Measurements from ENCODE around the gene ZHX3.
"Not testable (repeated sequence)": the region's sequence is repeated elsewhere in the genome, so short reads cannot be mapped to it uniquely, and the experiment has no call there.

Gene ZHX3

DNA sequence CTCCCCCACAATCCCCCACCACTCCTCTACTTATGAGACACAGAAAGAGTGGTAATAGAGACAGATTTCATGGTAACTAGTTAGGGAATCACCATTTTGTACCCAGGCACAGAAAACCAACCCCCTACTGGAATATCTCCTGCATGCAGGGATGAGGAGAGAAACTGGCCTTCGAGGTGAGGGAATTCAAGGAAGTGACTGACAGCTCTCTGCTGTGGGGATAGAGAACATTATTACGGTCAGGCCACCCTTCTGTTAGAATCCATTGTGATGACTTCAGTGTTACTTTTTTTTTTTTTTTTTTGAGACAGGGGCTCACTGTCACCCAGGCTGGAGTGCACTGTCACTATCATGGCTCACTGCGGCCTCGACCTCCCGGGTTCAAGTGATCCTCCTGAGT lies 9.6 kb upstream of the ZHX3 start:
- H3K9me3 Mint-ChIP-seq, result no peaks in the 10 kb centered on the region
- no peaks in the 10 kb centered on the region for H3K36me3 Mint-ChIP-seq
- H3K4me1 Mint-ChIP-seq, result peaks cover 10% of the 10 kb centered on the region
- no peaks in the 10 kb centered on the region for H3K27me3 Mint-ChIP-seq
- no peak overlapping the region for H3K27ac Mint-ChIP-seq
- ATAC-seq, result no peak
- H3K4me3 Mint-ChIP-seq, result no peak overlapping the region

DNA sequence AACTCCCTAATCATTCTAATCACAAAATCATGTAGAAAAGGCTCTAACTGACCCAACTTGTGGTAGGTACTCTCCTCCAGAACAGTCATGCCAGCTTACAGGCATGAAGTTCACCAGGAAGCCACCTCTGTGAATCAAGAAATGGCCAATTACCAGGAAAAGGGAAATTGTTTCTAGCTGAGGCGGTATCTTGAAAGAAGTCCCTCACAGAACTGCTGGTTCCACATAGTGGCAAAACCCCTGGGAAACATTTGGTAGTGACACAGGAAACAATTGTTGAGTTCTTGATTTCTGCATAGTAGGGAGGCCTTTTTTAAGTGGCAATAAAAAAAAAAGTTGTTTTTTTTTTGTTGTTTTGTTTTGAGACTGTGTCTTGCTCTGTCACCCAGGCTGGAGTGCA lies 3.4 kb upstream of the ZHX3 start:
- no peak overlapping the region for H3K27ac Mint-ChIP-seq
- no peak overlapping the region for H3K4me3 Mint-ChIP-seq
- no peaks in the 10 kb centered on the region for H3K27me3 Mint-ChIP-seq
- H3K36me3 Mint-ChIP-seq, result no peaks in the 10 kb centered on the region
- peaks cover 16% of the 10 kb centered on the region for H3K4me1 Mint-ChIP-seq
- no peaks in the 10 kb centered on the region for H3K9me3 Mint-ChIP-seq
- ATAC-seq, result no peak

GRCh38 chr20:41320441-41320840 lies 2.9 kb upstream of the ZHX3 start:
- Mint-ChIP-seq H3K9me3 (no peaks in the 10 kb centered on the region), H3K4me3 (no peak overlapping the region), H3K4me1 (peaks cover 17% of the 10 kb centered on the region), H3K27ac (no peak overlapping the region), H3K36me3 (no peaks in the 10 kb centered on the region), H3K27me3 (no peaks in the 10 kb centered on the region)
- ATAC-seq, result no peak

DNA sequence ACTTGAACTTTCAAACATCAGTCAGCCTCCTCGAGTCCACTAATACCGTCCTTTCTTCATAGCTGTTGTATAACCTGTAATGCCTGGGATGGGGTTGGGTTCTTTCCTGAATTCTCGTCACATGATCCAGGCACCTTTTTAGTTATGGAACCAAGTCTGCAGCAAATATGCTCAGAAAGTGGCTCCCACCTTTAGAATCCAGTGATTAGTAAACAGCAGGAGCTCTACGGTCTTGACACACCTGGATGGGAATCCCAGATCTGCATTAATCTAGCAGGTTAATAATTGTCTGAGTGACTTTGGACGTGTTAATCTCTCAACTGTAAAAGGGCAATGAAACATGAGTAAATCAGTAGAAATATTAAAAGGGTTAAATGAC lies 729 bp upstream of the ZHX3 start:
- Mint-ChIP-seq H3K36me3 (no peaks in the 10 kb centered on the region), H3K4me1 (peaks cover 17% of the 10 kb centered on the region), H3K4me3 (peak overlapping the region; percentile 63), H3K27ac (peak overlapping the region; percentile 38), H3K27me3 (no peaks in the 10 kb centered on the region), H3K9me3 (no peaks in the 10 kb centered on the region)
- no peak for ATAC-seq

DNA sequence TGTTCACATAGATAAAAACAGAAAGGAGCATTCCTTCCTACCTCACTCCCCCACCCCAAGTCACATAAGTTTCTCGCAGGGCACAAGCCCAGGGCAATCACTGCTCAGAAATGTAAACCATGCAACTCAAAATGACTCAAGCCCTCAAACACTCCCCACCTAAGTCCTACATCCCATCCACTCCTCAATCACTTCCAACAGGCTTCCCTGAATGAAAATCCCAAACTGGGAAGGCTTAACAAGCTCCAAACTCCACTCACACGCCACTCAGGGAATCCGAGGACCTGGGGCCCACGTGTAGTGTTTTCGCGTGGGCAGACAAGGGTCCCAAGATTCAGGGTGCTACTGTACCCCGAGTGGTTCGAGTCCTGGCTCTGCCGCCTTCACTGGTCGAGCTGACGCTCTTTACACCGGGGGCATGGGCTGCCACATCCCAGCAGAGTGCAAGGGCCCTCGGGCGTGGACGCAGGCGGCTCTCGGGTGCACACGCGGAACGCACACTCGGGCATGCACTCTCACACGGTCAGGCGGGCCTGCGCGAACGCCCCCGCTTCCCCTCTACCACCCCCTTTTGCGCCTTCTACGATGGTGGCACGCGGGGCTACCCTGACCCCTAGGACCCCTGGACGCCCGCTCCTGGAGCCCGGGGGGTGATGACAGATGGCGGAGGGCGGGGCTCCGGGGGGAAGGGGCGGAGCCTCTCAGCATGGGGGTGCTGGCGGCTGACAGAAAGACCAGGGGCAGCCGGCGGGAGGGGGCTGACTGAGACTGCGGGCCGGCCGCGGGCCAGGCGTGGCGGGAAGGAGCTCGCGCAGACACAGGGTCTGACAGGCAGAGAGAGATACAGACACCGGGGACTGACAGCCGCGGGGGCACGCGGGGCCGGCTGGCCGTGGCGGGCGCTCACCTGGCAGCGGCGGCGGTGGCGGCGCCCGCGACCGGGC lies 657 bp downstream of the ZHX3 start:
- H3K27ac Mint-ChIP-seq, result peak overlapping the region; percentile 85
- H3K27me3 Mint-ChIP-seq, result no peaks in the 10 kb centered on the region
- peak overlapping the region; percentile 93 for H3K4me3 Mint-ChIP-seq
- ATAC-seq, result peak; percentile 84
- no peaks in the 10 kb centered on the region for H3K36me3 Mint-ChIP-seq
- no peaks in the 10 kb centered on the region for H3K9me3 Mint-ChIP-seq
- H3K4me1 Mint-ChIP-seq, result peaks cover 17% of the 10 kb centered on the region

GRCh38 chr20:41316051-41316450 lies 1.5 kb downstream of the ZHX3 start:
- H3K4me3 Mint-ChIP-seq, result peak overlapping the region; percentile 93
- H3K36me3 Mint-ChIP-seq, result no peaks in the 10 kb centered on the region
- H3K4me1 Mint-ChIP-seq, result peaks cover 17% of the 10 kb centered on the region
- H3K27ac Mint-ChIP-seq, result peak overlapping the region; percentile 85
- ATAC-seq, result no peak
- H3K9me3 Mint-ChIP-seq, result no peaks in the 10 kb centered on the region
- H3K27me3 Mint-ChIP-seq, result no peaks in the 10 kb centered on the region

DNA sequence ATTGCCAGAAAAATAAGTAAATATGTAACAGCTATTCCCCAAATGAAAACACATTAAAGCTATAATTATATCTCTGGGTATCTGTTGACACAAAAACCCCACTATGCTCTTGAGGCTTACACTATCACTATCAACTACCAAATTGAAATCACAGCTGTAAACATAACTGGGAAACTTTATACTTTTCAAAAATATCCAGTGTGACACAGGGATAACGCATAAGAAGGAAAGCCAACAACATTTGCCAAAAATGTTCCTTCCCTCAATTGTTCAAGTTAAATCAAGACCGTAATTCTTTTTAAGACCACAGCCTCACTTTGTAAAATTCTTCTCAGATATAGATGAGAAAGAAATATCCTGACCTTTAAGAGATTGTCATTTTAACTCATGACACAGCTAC lies 3.1 kb downstream of the ZHX3 start:
- Mint-ChIP-seq H3K4me1 (peaks cover 24% of the 10 kb centered on the region), H3K4me3 (no peak overlapping the region), H3K9me3 (no peaks in the 10 kb centered on the region), H3K27me3 (no peaks in the 10 kb centered on the region), H3K27ac (no peak overlapping the region), H3K36me3 (no peaks in the 10 kb centered on the region)
- no peak for ATAC-seq

GRCh38 chr20:41312009-41312408 lies 5.5 kb downstream of the ZHX3 start:
- not testable (repeated sequence) for H3K9me3 Mint-ChIP-seq, H3K27me3 Mint-ChIP-seq, H3K4me3 Mint-ChIP-seq, ATAC-seq, H3K27ac Mint-ChIP-seq, H3K36me3 Mint-ChIP-seq
- peaks cover 28% of the 10 kb centered on the region for H3K4me1 Mint-ChIP-seq

GRCh38 chr20:41309817-41310216 lies 7.7 kb downstream of the ZHX3 start:
- Mint-ChIP-seq H3K9me3 (no peaks in the 10 kb centered on the region), H3K4me1 (peaks cover 24% of the 10 kb centered on the region), H3K27ac (peak overlapping the region; percentile 10), H3K27me3 (no peaks in the 10 kb centered on the region), H3K4me3 (no peak overlapping the region), H3K36me3 (no peaks in the 10 kb centered on the region)
- ATAC-seq, result no peak

GRCh38 chr20:41308726-41309413 lies 8.7 kb downstream of the ZHX3 start:
- Mint-ChIP-seq H3K4me3 (no peak overlapping the region), H3K36me3 (no peaks in the 10 kb centered on the region), H3K4me1 (peaks cover 24% of the 10 kb centered on the region), H3K27me3 (no peaks in the 10 kb centered on the region), H3K9me3 (no peaks in the 10 kb centered on the region), H3K27ac (no peak overlapping the region)
- ATAC-seq, result no peak

DNA sequence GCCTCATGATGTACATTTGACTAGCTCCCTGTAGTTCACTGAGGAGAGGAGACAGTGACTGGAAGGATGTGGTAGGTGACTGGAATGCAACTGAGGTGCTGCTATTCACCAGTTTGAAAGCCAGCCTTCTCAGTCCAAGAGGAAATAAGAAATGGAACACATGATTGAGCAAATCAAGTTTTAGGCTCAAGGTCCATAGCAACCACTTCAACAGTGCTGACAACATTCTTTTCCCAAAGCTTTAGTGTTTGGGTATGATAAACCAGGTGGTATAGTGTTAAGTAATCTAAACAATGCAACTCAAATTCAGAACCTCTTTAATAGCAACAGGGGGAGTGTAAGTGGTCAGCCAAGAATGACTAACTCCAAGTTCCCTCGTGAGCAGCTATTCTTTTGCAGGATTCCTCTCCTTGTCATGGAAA lies 9.2 kb downstream of the ZHX3 start:
- Mint-ChIP-seq H3K27ac (no peak overlapping the region), H3K9me3 (no peaks in the 10 kb centered on the region), H3K36me3 (no peaks in the 10 kb centered on the region), H3K4me3 (no peak overlapping the region), H3K4me1 (peaks cover 24% of the 10 kb centered on the region), H3K27me3 (no peaks in the 10 kb centered on the region)
- ATAC-seq, result no peak

- peaks cover 24% of the 10 kb centered on the region for H3K4me1 Mint-ChIP-seq
- no peak overlapping the region for H3K4me3 Mint-ChIP-seq
- ATAC-seq, result no peak
- H3K27ac Mint-ChIP-seq, result peak overlapping the region; percentile 78
- H3K9me3 Mint-ChIP-seq, result no peaks in the 10 kb centered on the region
- no peaks in the 10 kb centered on the region for H3K27me3 Mint-ChIP-seq
- H3K36me3 Mint-ChIP-seq, result no peaks in the 10 kb centered on the region
These were observed 10.5 kb downstream of the ZHX3 start for GRCh38 chr20:41307021-41307420.

DNA sequence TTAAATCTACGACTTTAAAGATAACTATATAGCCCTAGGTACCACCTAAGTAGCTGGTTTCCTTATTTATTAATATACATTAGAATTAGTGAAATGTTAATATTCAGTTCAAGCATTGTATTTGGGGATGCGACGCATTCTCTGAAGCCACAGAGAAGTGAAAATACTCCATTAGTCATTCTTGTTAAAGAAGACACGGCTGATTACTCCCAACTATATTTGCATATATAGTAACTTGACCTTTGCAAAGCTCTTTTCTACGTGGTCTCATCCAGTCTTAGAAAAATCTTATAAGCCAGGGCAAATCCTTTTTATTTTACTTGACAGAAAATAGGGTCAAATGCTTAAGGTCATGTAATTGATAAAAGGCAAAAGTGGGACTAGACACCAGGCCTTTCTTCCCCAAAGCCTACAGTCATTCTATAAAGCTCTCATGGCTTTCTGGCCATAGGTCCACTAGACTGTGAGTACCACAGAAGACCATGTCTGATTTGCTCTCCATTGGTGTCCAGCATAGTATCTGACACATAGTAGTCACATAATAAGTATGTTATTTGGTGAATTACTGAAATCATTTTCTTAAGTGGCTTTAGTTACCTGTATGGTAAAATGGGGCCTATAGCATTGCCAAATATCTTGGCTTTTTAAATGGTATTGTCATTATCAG lies 11.3 kb downstream of the ZHX3 start:
- Mint-ChIP-seq H3K36me3 (no peaks in the 10 kb centered on the region), H3K27me3 (no peaks in the 10 kb centered on the region), H3K4me3 (peak overlapping the region; percentile 19), H3K27ac (peak overlapping the region; percentile 78), H3K9me3 (no peaks in the 10 kb centered on the region), H3K4me1 (peaks cover 24% of the 10 kb centered on the region)
- peak; percentile 91 for ATAC-seq

GRCh38 chr20:41304424-41305079 lies 13.0 kb downstream of the ZHX3 start:
- no peak overlapping the region for H3K27ac Mint-ChIP-seq
- H3K36me3 Mint-ChIP-seq, result no peaks in the 10 kb centered on the region
- peaks cover 24% of the 10 kb centered on the region for H3K4me1 Mint-ChIP-seq
- H3K27me3 Mint-ChIP-seq, result no peaks in the 10 kb centered on the region
- ATAC-seq, result no peak
- H3K9me3 Mint-ChIP-seq, result no peaks in the 10 kb centered on the region
- no peak overlapping the region for H3K4me3 Mint-ChIP-seq

- H3K4me1 Mint-ChIP-seq, result peaks cover 24% of the 10 kb centered on the region
- H3K36me3 Mint-ChIP-seq, result no peaks in the 10 kb centered on the region
- no peak for ATAC-seq
- no peak overlapping the region for H3K4me3 Mint-ChIP-seq
- H3K27ac Mint-ChIP-seq, result no peak overlapping the region
- H3K27me3 Mint-ChIP-seq, result no peaks in the 10 kb centered on the region
- H3K9me3 Mint-ChIP-seq, result no peaks in the 10 kb centered on the region
These were observed 13.5 kb downstream of the ZHX3 start for GRCh38 chr20:41304002-41304401.

All from stimulated activated memory B cell treated with anti-CD40 and anti-IgM and Interleukin-4, amounts not matched to agents 10 μg/mL and 1 μg/mL and 100 μg/mL, for 72 hours (primary cell).